SKM-1 (cell line): Measurements from ENCODE around the gene TTLL11.

Experiments used
- DNase-seq: peaks from one replicate; lab custom pipeline; 2025; ENCODE audit not compliant: unreplicated experiment; lab: John Stamatoyannopoulos, UW

Gene TTLL11

GRCh38 chr9:122053064-122053463 is 40.0 kb downstream of the TTLL11 start:
- no peak for DNase-seq

DNA sequence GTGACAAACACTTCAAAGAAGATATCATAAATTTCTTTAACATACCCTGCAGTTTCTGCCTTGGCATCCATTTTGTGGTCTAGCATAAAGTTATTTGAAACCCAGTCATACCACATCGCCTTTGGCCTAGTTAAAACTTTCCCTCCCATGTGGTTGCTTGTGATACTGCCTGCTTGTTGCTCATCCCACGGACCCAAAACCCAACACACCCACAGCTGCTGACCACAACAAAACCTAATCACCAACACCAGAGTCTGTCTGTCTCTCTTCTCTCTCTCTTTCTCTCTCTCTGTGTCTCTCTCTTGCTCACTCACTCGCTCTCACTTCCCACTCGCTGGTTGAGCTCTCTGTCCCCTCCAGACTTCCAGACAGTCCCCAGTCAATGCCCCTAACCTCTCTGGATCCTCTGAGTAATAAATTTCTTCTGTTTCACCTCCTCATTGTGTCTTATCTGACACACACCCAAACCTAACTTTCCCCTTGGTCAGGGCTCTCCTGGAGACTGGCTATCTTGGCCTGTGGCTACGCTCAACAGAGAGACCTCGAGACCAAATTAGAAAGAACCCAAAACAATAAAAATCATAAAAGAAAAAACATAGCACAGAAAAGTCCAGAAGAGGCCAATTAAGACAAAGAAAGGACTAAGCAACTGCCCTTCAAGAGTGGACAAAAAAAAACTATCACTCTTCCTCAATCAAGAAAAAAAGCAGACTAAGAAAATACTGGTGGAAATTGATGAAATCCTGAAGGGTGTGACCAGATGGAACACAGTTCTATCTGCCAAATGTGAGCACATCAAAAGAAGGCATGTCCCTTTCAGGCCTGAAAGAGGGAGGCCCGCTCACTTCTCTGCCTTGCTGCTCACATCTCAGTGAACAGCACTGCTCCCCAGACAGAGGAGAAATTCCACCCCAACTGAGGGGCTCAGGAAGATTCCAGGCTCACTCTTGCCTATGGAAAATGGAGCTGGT is 41.5 kb downstream of the TTLL11 start:
- no peak for DNase-seq

DNA sequence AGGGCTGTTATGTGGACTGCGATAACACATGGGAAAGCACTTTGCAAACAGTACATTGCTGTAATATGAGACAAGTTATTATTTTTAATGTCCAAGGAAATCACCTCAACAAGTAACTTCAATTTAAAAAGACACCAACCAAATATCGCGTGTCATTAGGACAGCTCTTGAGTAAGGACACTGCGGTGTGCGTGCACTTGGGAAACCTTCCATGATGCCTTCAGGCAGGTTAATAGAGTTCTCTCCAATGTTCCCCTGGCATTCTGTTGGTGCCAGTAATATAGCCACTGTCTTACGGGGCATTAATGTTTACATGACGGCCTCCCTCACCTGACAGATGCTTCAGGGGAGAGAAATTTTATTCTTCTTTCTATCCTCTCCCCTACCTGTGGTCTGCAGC is 42.9 kb downstream of the TTLL11 start:
- no peak for DNase-seq

GRCh38 chr9:122042056-122042455 is 51.1 kb downstream of the TTLL11 start:
- DNase-seq, result no peak

DNA sequence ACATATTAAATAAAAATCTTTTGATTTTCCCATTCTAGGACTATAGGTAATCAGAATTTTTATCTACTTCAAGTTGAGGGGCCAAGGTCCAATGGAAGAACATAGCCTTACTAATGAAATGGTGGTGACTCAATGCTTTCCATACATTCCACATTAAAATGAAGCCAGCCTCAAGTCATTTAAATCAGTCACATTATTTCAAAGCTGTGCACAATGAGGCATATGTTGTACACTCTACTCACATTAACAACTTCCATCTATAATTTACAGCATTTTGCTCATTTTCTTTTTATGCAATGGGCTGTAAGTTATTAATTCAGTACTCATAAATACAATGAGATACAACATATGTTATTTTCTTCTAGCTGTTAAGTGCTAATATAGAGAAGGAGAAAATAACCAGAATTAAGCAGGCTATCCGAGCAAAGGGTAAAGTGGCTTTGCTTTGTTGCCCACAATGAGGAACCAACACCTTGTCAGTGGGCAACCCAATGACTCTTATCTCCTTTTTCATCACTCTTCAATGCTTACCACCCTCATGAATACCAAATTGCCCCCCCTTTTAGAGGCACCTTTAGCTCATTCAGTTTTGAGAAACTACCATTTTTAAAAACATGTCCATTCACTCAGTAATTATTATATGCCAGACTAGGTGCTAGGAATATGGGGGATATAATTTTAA is 52.4 kb downstream of the TTLL11 start:
- no peak for DNase-seq

GRCh38 chr9:122039234-122039633 is 53.9 kb downstream of the TTLL11 start:
- no peak for DNase-seq

- no peak for DNase-seq
These were observed 56.1 kb downstream of the TTLL11 start for GRCh38 chr9:122036988-122037387.

DNA sequence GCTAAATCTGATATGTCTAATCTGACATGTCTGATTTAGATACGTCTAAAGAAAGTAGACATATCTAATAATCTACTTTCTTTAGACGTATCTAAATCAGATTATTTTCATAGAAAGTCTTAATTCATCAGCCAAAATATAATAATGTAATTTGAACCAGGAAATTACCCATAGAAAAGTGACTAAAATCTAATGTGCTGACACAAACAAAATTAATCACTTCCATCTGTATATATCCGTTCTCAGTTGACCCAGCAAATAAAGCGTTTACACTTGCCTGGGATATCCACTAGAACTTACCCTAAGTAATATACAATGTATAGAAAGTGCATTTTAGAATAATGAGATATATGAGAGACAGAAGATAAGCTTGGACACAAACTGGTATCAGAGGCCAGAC is 56.7 kb downstream of the TTLL11 start:
- no peak for DNase-seq

DNA sequence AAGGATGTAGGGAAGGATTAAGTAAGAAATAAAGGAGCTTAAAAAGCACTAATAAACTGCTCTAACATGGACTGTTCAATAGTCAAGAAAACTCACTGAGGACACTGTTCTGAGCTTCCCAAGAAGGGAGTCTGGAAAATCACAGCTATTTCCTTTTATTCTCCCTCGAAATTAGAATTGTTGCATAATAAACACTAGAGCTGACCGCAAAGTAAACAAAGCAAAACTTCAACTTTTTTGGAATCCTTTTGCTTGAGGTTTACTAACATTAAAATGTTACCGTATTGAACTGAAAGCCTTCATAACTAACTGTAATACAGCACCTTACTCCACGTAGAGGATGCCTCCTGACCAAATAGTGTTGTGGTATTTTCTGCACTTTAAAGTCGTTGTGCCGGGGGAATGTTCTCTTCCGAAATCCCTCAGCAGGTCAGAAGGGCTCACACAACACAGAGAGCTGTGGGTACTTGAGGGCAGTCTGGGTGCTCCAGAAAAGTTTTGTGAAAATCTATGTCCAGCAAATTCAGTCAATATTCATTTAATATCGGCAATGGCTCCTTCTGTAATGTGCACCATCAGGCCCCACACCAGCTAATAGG is 59.2 kb downstream of the TTLL11 start:
- no peak for DNase-seq

GRCh38 chr9:122032346-122032745 is 60.8 kb downstream of the TTLL11 start:
- DNase-seq, result no peak

DNA sequence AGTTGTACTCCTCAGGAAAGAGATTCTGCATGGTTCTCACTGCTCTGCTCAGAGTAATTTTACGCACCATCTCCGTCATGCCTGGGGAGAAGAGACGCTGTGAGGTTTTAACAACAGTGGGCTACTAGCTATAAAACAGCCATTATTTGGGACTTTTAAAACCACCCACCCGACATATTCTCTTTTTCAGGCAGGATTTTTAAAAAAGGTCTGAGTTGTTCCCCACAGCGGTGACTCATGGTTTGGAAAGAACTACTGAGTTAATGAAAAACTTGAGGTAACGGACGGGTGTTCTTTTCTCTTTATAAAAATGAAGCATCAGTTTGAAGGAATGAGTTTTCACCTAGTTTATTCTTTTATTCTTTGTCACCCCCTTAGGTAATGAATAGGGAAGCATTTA is 61.3 kb downstream of the TTLL11 start:
- DNase-seq, result no peak

GRCh38 chr9:122031157-122031556 is 62.0 kb downstream of the TTLL11 start:
- no peak for DNase-seq

GRCh38 chr9:122030357-122030756 is 62.8 kb downstream of the TTLL11 start:
- DNase-seq, result no peak

GRCh38 chr9:122029898-122030297 is 63.2 kb downstream of the TTLL11 start:
- no peak for DNase-seq

- no peak for DNase-seq
These were observed 65.0 kb downstream of the TTLL11 start for GRCh38 chr9:122028089-122028488.

- DNase-seq, result no peak
These were observed 72.7 kb downstream of the TTLL11 start for GRCh38 chr9:122020398-122020797.

DNA sequence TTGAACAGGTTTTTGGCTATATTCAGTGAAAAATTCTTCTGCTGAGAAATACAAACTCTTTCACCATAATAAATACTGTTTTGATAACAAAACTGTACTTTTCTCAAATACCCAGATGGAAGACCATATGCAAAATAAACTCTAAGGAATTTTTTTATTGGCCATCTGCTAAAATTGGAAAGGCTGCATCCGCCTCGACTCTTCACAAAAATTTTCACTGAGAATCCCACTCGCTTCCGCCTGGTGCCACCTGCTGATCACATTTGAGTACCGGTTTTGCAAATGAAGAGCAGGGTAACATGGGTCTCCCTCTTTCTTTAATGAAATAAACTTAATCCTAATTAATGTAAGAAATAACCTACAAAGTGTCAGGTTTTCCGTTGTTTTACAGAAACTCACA is 76.4 kb downstream of the TTLL11 start:
- no peak for DNase-seq

- no peak for DNase-seq
These were observed 76.8 kb downstream of the TTLL11 start for GRCh38 chr9:122016309-122016708.

GRCh38 chr9:122015170-122015821 is 77.8 kb downstream of the TTLL11 start:
- no peak for DNase-seq

DNA sequence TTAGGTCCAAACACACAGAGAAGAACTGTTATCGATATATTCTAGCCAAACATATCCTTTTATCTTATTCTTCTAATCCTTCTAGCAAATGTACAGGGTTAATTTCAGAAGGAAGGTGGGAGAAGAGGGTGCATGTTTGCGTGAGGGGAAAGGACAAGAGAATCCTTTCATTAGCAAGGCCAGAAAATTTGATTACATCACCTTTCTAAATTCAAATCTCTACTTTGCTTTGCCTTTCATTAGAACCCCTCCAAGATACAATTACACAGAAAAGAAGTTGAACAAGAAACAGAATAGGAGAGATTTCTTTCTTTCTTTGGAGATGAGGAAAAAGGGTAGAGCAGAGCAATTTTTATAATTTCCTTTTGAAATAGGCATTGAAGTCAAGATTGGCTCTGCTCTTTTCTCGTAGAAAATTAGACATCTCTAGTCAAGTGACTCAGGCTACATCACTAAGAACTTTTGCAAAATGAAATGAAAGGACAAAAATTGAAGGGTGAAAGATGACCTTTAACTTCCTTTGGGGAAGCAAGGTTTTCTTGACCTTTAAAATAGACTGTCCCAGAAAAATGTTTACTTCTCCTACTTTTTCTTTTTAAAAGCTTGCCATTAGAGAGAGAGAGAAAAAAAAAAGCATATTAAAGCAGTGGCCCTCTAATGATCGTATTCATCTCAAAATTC is 81.2 kb downstream of the TTLL11 start:
- no peak for DNase-seq

- DNase-seq, result no peak
These were observed 84.5 kb downstream of the TTLL11 start for GRCh38 chr9:122008559-122008958.
